Adrenal gland (tissue), 12 donors: ENCODE measurements around the gene RERG. TPM values are rescaled to one million over a fixed set of nuclear protein-coding genes. Genes with fewer than 3 reads are reported as not detected.

ENCODE experiments used
- DNase-seq, 7 donors: peaks; one replicate each; pipeline ENCODE4 v3.0.0-alpha.2; 2019 to 2020
- H3K27ac ChIP-seq, 5 donors: fragments of 200-600 bp; sonication (generic) in 4 of 5; 1 replicate in 3 of 5; 2 replicates in 2 of 5; pipeline versions ENCODE4 v1.5.1 to v1.8.0; 2016 to 2020; ENCODE audit warnings: mild to moderate bottlenecking in 1 of 5
- H3K27me3 ChIP-seq: fragments of 200-600 bp; 2 replicates; pipeline ENCODE4 v1.8.0; 2021
- H3K36me3 ChIP-seq, 2 donors: fragments of 200-600 bp; replicated peaks in 1 of 2; 1 replicate in 1 of 2; 2 replicates in 1 of 2; pipeline versions ENCODE4 v1.5.1 to v1.8.0; 2018 to 2022
- H3K4me1 ChIP-seq, 2 donors: fragments of 200-600 bp; replicated peaks in 1 of 2; 1 replicate in 1 of 2; 2 replicates in 1 of 2; pipeline versions ENCODE4 v1.5.1 to v1.8.0; 2018 to 2021
- H3K4me3 ChIP-seq, 4 donors: fragments of 200-600 bp; sonication (generic) in 3 of 4; one replicate each; pipeline ENCODE4 v1.5.1; 2016 to 2018
- H3K9me3 ChIP-seq, 3 donors: fragments of 200-600 bp; sonication (generic) in 1 of 3; replicated peaks in 1 of 3; 1 replicate in 2 of 3; 2 replicates in 1 of 3; pipeline versions ENCODE4 v1.5.1 to v1.8.0; 2016 to 2021
- CTCF ChIP-seq, 6 experiments: fragments of 450-650 bp in 4 of 6; fragments of 200-600 bp in 2 of 6; sonication (generic) in 1 of 6; IDR thresholded peaks; 1 replicate in 5 of 6; 2 replicates in 1 of 6; pipeline versions ENCODE4 v1.5.1 to v1.8.0; 2016 to 2021; ENCODE audit warnings: antibody characterized with exemption in 6 of 6, mild to moderate bottlenecking in 2 of 6, moderate library complexity in 1 of 6
- POLR2A ChIP-seq, 2 donors: fragments of 450-650 bp; IDR thresholded peaks; one replicate each; pipeline ENCODE4 v1.6.1; 2017; ENCODE audit warnings: antibody characterized with exemption in 2 of 2, mild to moderate bottlenecking in 2 of 2, moderate library complexity in 1 of 2
- WGBS, 4 donors: extraction: QIAGEN DNeasy Blood & Tissue Kit in 2 of 4; methylation state at CpG; one replicate each; pipeline versions ENCODE4 v1.1.5 to v1.1.7; 2013 to 2017; 5-methylcytosine and 5-hydroxymethylcytosine counted together
- intact Hi-C, 2 donors: fragments of 100-400 bp; cut with DNase I; formaldehyde crosslinking; loops; one replicate each; pipeline versions ENCODE4 v1.14.1 to v1.15.0; 2022 to 2023
- polyA plus RNA-seq, 3 donors: library from polyadenylated mRNA; stranded (reverse); fragments of 200-250 nt in 2 of 3; fragments of 350-450 nt in 1 of 3; fragmentation: Illumina TruSeq in 1 of 3; extraction: RNeasy Lipid Tissue Mini Kit (QIAGEN cat#74804) in 1 of 3; gene quantifications; one replicate each; pipeline ENCODE4 v1.2.3, GENCODE V29; 2013 to 2014
- total RNA-seq, 9 donors: library from RNA; depleted of rRNA in 4 of 9; stranded (reverse); fragments of >200 nt in 4 of 9; fragments of 120-200 nt in 1 of 9; fragmentation: NEBNext Ultra II Directional in 1 of 9; extraction: Animal tissue kit (Norgen Biotek cat#: 25700) in 1 of 9; gene quantifications; one replicate each; pipeline versions ENCODE4 v1.1.0 to v1.2.4, GENCODE V29; 2013 to 2023
- donor health status: healthy with polysubstance abuse.
- donor health status: Bipolar disorder and iron deficiency.
- donor health status: DM: yes; HTN: yes; CAD: no.
- donor health status: DM: no; HTN: no; CAD: no.
- donor health status: DM: no; HTN: no; CAD: no.
- donor health status: DM: yes; HTN: yes; CAD: no.

Gene RERG
- total and polyA plus RNA-seq, 12 donors: 12.9 to 146 (median 46.6) TPM

DNA sequence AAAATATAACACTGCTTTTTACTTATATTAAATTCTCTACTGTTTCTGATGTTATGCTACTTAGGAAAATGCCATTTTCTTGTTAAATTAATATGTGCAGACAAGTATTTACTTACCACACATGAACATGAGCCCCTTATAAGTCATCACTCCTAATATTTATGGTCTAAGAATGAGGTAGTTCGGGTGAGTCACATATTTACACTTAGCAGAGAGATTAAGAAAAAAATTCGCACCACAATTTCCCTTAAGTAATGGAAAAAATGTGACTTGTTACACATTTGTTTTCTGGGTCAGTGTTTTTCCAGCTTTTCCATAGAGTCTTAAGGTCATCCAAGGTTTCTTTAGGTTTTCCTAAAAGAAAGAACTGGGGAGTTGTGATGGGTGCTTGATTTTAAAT lies 68.3 kb downstream of the RERG start:
- no peaks in the 10 kb centered on the region for H3K36me3 ChIP-seq
- H3K4me3 ChIP-seq: no peak overlapping the region
- no peaks in the 10 kb centered on the region for H3K9me3 ChIP-seq
- intact Hi-C loops: loop anchor here in 1 of 2 donors (2.0 kb wide), 1 partner anchor 70 kb away; no protein-coding TSS in a partner anchor
- peaks cover 30 to 48% of the 10 kb centered on the region in 2 donors for H3K4me1 ChIP-seq
- H3K27me3 ChIP-seq: no peaks in the 10 kb centered on the region
- no peak for DNase-seq
- 49 to 68% (median 61%) methylated on average over 2 of the region's 2 CpGs for WGBS, 4 donors
- H3K27ac ChIP-seq: peak overlapping the region in 3 of 5 donors; percentile 1 to 57 (median 53)
- no peak for TF ChIP-seq CTCF (IDR thresholded peaks at IDR 0.05)
- no peak for TF ChIP-seq POLR2A (IDR thresholded peaks at IDR 0.05)

DNA sequence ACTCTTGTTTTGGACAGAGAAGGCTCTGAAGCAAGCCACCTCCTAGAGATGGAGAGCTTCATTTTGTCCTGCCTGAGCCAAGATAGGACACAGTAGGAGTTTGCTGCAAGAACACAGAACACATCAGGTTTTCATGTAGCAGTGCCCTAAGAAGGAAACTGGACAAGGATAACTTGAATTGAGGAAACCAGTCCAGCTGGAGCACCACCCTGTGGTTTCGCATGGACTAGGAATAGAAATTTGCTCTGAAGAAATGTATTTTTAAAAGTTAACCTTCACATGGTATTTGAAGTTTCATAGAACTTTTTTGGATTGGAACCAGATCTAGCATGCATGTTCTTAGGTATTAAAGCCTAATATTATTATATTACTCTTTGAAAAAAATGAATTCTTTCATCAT lies 68.8 kb downstream of the RERG start:
- H3K36me3 ChIP-seq: no peaks in the 10 kb centered on the region
- peaks cover 26 to 44% of the 10 kb centered on the region in 2 donors for H3K4me1 ChIP-seq
- peak overlapping the region in 1 of 4 donors; percentile 12 for H3K4me3 ChIP-seq
- H3K27me3 ChIP-seq: no peaks in the 10 kb centered on the region
- H3K9me3 ChIP-seq: no peaks in the 10 kb centered on the region
- no peak for TF ChIP-seq POLR2A (IDR thresholded peaks at IDR 0.05)
- peak; percentile 10 to 52 (median 40) for TF ChIP-seq CTCF (IDR thresholded peaks at IDR 0.05)
- DNase-seq: peak in 2 of 7 donors; percentile 40 to 42
- 37 to 48% (median 44%) methylated on average over 1 of the region's 1 CpG for WGBS, 4 donors
- intact Hi-C loops: loop anchor here in 1 of 2 donors (2.0 kb wide), 1 partner anchor 70 kb away; no protein-coding TSS in a partner anchor
- peak overlapping the region in 3 of 5 donors; percentile 1 to 60 (median 52) for H3K27ac ChIP-seq

- Histone ChIP-seq H3K27ac (peak overlapping the region in 2 of 5 donors; percentile 52 to 60), H3K4me1 (peaks cover 18 to 41% of the 10 kb centered on the region in 2 donors), H3K4me3 (peak overlapping the region in 1 of 4 donors; percentile 12), H3K27me3 (no peaks in the 10 kb centered on the region), H3K9me3 (no peaks in the 10 kb centered on the region), H3K36me3 (no peaks in the 10 kb centered on the region)
- WGBS, 4 donors: 56 to 61% (median 60%) methylated on average over 5 of the region's 5 CpGs
- peak; percentile 41 to 73 (median 61) for TF ChIP-seq CTCF (IDR thresholded peaks at IDR 0.05)
- no peak for TF ChIP-seq POLR2A (IDR thresholded peaks at IDR 0.05)
- DNase-seq: peak in 1 of 7 donors; percentile 32
- intact Hi-C loops: loop anchor here in 1 of 2 donors (2.0 kb wide), 1 partner anchor 71 kb away; no protein-coding TSS in a partner anchor
Observed at GRCh38 chr12:15151161-15152091, 69.8 kb downstream of the RERG start.

- H3K27ac ChIP-seq: peak overlapping the region in 1 of 5 donors; percentile 2
- TF ChIP-seq CTCF (IDR thresholded peaks at IDR 0.05) (no peak), POLR2A (IDR thresholded peaks at IDR 0.05) (no peak)
- no peaks in the 10 kb centered on the region for H3K9me3 ChIP-seq
- H3K4me3 ChIP-seq: no peak overlapping the region
- H3K4me1 ChIP-seq: peaks cover 4 to 6% of the 10 kb centered on the region in 2 donors
- 45 to 64% (median 59%) methylated on average over 3 of the region's 3 CpGs for WGBS, 4 donors
- no peaks in the 10 kb centered on the region for H3K27me3 ChIP-seq
- H3K36me3 ChIP-seq: no peaks in the 10 kb centered on the region
- intact Hi-C loops: no loop called here
- no peak for DNase-seq
Observed at GRCh38 chr12:15146585-15146984, 74.6 kb downstream of the RERG start.
